Lower lobe of right lung (tissue), 2 donors: ENCODE measurements around the gene FGD1. TPM values are rescaled to one million over a fixed set of nuclear protein-coding genes. Genes with fewer than 3 reads are reported as not detected.
"Not testable (repeated sequence)": the region's sequence is repeated elsewhere in the genome, so short reads cannot be mapped to it uniquely, and the experiment has no call there.

Experiments
- ATAC-seq, 2 donors: fragments of 200-7000 bp; cut with Tn5 transposase; one replicate each; pipeline ENCODE4 v1.9.1; 2020 to 2022; ENCODE audit warnings: mild to moderate bottlenecking in 2 of 2, moderate library complexity in 2 of 2
- DNase-seq: peaks from one replicate; pipeline ENCODE4 v3.0.0-alpha.2; 2020
- H3K27ac ChIP-seq: fragments of 200-600 bp; one replicate; pipeline ENCODE4 v1.8.0; 2022
- H3K27me3 ChIP-seq: fragments of 200-600 bp; one replicate; pipeline ENCODE4 v1.8.0; 2022; ENCODE audit warnings: low read depth
- H3K36me3 ChIP-seq: fragments of 200-600 bp; one replicate; pipeline ENCODE4 v1.8.0; 2022; ENCODE audit warnings: mild to moderate bottlenecking
- H3K4me1 ChIP-seq: fragments of 200-600 bp; one replicate; pipeline ENCODE4 v1.8.0; 2022
- H3K4me3 ChIP-seq: fragments of 200-600 bp; one replicate; pipeline ENCODE4 v1.8.0; 2022; ENCODE audit warnings: mild to moderate bottlenecking
- H3K9me3 ChIP-seq: fragments of 200-600 bp; one replicate; pipeline ENCODE4 v1.8.0; 2022
- intact Hi-C: fragments of 100-400 bp; cut with DNase I; formaldehyde crosslinking; loops from one replicate; pipeline ENCODE4 v1.11.0; 2022
- total RNA-seq: library from RNA; stranded (reverse); fragmentation: NEBNext Ultra II Directional; extraction: Animal tissue kit (Norgen Biotek cat#: 25700); gene quantifications from one replicate; pipeline ENCODE4 v1.2.1, GENCODE V29; 2021
- TF ChIP-seq, protein P1 (sequence below): fragments of 200-600 bp; IDR thresholded peaks from one replicate; pipeline ENCODE4 v1.8.0; 2022; ENCODE audit warnings: antibody characterized with exemption, mild to moderate bottlenecking
- donor health status: DM: no; HTN: yes; CAD: no; lungs with severe emphysema.

The FGD1 gene
- total RNA-seq, 1 donor from 2014 or later: 3.2 TPM

DNA sequence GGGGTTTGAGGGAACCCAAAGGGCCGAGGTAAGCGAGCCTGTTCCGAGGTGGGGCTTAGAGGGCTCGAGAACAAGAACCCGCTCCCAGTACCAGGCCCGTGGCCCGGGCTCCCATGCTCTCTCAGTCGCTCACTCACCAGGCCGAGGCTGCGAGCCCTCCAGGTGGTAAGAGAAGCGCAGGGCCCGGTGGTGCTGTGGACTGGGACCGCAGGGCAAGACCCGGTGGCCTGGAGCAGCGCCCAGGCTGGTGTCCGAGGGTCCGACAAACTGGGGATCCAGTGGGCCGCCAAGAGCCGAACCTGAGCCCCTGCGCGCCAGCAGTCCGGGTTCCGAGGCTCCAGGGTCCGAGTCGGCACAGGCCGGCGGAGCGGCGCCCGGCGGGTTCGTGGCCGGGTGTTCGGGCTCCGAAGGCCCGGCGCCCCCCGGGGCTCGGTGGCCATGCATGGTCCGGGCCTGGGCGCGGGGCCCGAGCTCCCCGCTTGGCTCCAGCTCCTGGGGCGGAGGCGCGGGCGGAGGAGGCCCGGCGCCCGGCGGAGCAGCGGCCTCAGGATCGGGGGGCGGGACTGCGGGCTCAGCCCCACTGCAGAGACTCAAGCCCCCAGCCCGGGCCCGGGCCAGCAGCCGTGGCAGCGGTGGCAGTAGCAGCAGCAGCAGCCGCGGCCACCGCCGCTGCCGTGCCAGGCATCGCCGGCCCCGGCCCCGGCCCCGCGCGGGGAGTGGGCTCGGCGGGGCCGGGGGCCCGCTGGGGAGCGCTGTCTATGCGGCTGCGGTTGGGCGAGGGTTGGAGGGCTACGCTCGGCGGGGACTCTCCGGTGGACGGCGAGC, 833 bp downstream of the FGD1 start:
- H3K27me3 ChIP-seq: no peaks in the 10 kb centered on the region
- H3K36me3 ChIP-seq: no peaks in the 10 kb centered on the region
- H3K9me3 ChIP-seq: no peaks in the 10 kb centered on the region
- TF ChIP-seq, protein P1, sequence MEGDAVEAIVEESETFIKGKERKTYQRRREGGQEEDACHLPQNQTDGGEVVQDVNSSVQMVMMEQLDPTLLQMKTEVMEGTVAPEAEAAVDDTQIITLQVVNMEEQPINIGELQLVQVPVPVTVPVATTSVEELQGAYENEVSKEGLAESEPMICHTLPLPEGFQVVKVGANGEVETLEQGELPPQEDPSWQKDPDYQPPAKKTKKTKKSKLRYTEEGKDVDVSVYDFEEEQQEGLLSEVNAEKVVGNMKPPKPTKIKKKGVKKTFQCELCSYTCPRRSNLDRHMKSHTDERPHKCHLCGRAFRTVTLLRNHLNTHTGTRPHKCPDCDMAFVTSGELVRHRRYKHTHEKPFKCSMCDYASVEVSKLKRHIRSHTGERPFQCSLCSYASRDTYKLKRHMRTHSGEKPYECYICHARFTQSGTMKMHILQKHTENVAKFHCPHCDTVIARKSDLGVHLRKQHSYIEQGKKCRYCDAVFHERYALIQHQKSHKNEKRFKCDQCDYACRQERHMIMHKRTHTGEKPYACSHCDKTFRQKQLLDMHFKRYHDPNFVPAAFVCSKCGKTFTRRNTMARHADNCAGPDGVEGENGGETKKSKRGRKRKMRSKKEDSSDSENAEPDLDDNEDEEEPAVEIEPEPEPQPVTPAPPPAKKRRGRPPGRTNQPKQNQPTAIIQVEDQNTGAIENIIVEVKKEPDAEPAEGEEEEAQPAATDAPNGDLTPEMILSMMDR: no peak
- H3K27ac ChIP-seq: peak overlapping the region; percentile 31
- no peaks in the 10 kb centered on the region for H3K4me1 ChIP-seq
- DNase-seq: peak; percentile 43
- intact Hi-C loops: no loop called here
- peak overlapping the region; percentile 62 for H3K4me3 ChIP-seq
- peak; percentile 47 to 51 for ATAC-seq

DNA sequence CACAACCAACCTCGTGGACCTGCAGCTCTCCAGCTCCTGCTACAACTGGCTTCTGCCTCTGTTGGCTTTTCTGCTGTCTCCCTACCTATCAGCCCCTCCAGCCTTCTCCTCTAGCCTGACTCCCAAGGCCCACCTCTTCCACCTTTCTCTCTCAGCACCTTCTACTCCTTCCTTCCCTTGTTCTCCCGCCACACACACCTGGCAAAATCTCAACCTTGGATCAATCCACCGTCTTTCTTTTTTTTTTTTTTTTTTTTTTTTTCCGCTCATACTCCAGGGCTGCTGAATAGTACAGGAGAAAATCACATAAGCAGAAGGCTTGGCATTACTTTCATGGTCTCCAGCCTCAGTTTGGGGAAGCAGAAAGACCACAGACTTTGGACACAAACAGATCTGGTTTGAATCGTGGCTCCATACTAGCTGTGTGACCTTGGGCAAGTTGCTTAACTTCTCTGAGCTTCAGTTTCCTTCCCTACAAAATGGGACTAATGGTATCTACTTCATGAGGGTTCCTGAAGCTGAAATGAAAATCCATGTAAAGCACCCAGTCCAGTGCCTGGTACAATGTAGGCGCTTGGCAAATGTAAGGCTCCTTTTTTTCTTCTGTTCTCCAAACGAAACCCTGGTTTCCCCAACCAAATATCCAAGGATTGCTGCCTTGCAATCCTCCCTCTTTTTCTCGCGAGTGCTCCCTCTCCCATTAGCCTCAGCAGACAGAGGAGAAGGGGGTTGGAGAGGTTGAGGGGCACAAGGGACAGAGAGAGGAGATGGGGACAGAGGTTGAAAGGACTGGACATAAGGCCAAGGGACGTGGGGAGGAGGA, 1.7 kb downstream of the FGD1 start:
- Histone ChIP-seq H3K27me3 (no peaks in the 10 kb centered on the region), H3K4me1 (no peaks in the 10 kb centered on the region), H3K27ac (peak overlapping the region; percentile 31), H3K4me3 (peak overlapping the region; percentile 62), H3K36me3 (no peaks in the 10 kb centered on the region), H3K9me3 (no peaks in the 10 kb centered on the region)
- TF ChIP-seq, protein P1: no peak
- intact Hi-C loops: no loop called here
- no peak for DNase-seq
- no peak for ATAC-seq

DNA sequence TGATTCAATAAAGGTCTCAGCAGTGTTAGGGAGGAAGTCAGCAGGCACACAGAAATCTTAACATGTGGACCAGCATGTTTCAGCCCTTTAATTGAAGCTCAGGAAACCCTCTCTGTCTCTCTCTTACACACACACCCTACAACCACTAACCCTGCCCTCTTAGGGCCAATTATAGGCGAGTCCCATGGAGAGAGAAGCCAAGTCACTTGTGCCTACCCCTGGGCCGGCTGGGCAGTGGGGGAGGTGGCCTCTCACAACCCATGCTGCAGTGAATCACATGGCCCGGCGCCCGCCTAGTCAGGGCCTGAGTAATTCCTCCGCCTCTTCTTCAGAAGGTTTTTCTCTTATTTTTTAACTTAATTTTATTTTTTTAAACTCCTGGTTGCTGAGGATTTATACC, 3.7 kb downstream of the FGD1 start:
- no peak for DNase-seq
- ATAC-seq: no peak
- no peaks in the 10 kb centered on the region for H3K36me3 ChIP-seq
- TF ChIP-seq, protein P1: no peak
- H3K27me3 ChIP-seq: no peaks in the 10 kb centered on the region
- no peaks in the 10 kb centered on the region for H3K4me1 ChIP-seq
- H3K27ac ChIP-seq: no peak overlapping the region
- no peaks in the 10 kb centered on the region for H3K9me3 ChIP-seq
- no peak overlapping the region for H3K4me3 ChIP-seq
- intact Hi-C loops: no loop called here

DNA sequence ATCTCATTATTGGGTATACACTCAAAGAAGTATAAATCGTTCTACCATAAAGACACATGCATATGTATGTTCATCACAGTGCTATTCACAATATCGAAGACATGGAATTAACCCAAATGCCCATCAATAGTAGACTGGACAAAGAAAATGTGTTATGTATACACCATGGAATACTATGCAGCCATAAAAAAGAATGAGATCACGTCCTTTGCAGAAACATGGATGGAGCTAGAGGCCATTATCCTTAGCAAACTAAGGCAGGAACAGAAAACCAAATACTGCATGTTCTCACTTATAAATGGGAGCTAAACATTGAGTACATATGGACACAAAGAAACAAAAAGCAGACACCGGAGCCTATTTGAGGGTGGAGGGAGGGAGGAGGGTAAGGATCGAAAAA, 6.2 kb downstream of the FGD1 start:
- H3K9me3 ChIP-seq, ATAC-seq, intact Hi-C loops, DNase-seq, H3K4me1 ChIP-seq, H3K27ac ChIP-seq, H3K4me3 ChIP-seq, H3K36me3 ChIP-seq, H3K27me3 ChIP-seq: not testable (repeated sequence)

DNA sequence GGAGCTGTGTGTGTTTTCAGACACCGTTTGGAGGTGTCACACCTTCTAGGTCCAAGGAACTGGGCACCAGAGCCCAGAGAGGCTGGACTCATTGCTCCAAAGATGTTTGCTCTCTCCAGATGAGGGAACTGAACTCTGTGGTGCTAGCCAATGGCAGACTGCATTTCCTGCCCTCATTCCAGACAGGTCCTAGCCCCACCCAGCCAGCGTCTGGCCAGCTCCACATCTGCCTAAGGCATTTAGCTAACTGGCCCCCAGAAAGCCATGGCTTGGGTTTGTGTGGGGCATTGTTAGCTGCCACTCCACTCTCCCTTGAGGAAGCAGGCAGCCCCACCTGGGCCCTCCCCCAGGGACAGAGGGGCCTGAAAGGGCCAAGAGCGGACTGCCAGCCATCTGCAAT, 11.4 kb downstream of the FGD1 start:
- Histone ChIP-seq H3K27me3 (no peaks in the 10 kb centered on the region), H3K4me1 (no peaks in the 10 kb centered on the region), H3K4me3 (no peak overlapping the region), H3K36me3 (no peaks in the 10 kb centered on the region), H3K9me3 (no peaks in the 10 kb centered on the region), H3K27ac (no peak overlapping the region)
- TF ChIP-seq, protein P1: no peak
- intact Hi-C loops: no loop called here
- DNase-seq (no peak), ATAC-seq (no peak)

DNA sequence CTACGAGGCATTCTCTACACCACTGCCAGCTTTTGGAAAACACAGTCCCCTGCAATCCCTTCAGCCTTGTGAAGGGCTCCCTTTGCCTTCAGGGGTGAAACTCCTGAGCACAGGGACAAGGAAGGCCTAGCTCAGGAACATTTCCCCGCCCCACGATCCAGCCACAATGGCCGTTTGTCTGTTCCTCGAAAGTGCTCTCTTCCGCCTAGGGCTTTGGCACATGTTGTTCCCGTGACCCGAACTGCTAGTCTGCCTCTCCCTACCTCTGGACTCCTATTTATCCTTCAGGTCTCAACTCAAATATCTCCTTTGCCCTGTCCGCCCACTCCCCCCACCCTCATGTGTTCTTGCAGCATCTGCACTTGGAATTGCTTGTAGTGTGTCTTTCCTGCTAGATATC, 12.1 kb downstream of the FGD1 start:
- no peak overlapping the region for H3K4me3 ChIP-seq
- H3K9me3 ChIP-seq: no peaks in the 10 kb centered on the region
- TF ChIP-seq, protein P1: no peak
- H3K4me1 ChIP-seq: no peaks in the 10 kb centered on the region
- ATAC-seq (no peak), DNase-seq (no peak)
- no peaks in the 10 kb centered on the region for H3K27me3 ChIP-seq
- H3K36me3 ChIP-seq: no peaks in the 10 kb centered on the region
- no peak overlapping the region for H3K27ac ChIP-seq
- intact Hi-C loops: no loop called here
